ENCODE data around the gene TMEM39B.

DNA sequence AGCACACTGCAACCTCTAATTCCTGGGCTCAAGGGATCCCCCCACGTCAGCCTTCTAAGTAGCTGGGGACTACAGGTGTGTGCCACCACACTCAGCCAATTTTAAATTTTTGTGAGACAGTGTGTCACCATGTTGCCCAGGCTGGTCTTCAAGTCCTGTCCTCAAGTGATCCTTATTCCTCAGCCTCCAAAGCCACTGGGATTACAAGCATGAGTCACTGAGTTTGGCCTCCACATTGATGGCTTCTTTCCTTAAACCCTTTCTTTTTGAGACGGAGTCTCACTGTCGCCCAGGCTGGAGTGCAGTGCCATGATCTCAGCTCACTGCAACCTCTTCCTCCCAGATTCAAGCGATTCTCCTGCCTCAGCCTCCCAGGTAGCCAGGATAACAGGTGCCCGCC, 42.8 kb downstream of the TMEM39B start:
- TF ChIP-seq EP300 (IDR thresholded peaks at IDR 0.05; ENCODE audit: borderline replicate concordance) (no peak), TAF1 (IDR thresholded peaks at IDR 0.05; ENCODE audit: low read depth) (no peak), CEBPB (IDR thresholded peaks at IDR 0.05) (no peak), RAD21 (IDR thresholded peaks at IDR 0.05; ENCODE audit: low read depth) (no peak), YY1 (IDR thresholded peaks at IDR 0.05; ENCODE audit: low read depth) (no peak), NFIC (IDR thresholded peaks at IDR 0.05) (no peak), EGR1 (IDR thresholded peaks at IDR 0.05) (no peak)
- TF ChIP-seq, protein P1, sequence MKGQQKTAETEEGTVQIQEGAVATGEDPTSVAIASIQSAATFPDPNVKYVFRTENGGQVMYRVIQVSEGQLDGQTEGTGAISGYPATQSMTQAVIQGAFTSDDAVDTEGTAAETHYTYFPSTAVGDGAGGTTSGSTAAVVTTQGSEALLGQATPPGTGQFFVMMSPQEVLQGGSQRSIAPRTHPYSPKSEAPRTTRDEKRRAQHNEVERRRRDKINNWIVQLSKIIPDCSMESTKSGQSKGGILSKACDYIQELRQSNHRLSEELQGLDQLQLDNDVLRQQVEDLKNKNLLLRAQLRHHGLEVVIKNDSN (IDR thresholded peaks at IDR 0.05), result no peak
- TF ChIP-seq, protein P2, sequence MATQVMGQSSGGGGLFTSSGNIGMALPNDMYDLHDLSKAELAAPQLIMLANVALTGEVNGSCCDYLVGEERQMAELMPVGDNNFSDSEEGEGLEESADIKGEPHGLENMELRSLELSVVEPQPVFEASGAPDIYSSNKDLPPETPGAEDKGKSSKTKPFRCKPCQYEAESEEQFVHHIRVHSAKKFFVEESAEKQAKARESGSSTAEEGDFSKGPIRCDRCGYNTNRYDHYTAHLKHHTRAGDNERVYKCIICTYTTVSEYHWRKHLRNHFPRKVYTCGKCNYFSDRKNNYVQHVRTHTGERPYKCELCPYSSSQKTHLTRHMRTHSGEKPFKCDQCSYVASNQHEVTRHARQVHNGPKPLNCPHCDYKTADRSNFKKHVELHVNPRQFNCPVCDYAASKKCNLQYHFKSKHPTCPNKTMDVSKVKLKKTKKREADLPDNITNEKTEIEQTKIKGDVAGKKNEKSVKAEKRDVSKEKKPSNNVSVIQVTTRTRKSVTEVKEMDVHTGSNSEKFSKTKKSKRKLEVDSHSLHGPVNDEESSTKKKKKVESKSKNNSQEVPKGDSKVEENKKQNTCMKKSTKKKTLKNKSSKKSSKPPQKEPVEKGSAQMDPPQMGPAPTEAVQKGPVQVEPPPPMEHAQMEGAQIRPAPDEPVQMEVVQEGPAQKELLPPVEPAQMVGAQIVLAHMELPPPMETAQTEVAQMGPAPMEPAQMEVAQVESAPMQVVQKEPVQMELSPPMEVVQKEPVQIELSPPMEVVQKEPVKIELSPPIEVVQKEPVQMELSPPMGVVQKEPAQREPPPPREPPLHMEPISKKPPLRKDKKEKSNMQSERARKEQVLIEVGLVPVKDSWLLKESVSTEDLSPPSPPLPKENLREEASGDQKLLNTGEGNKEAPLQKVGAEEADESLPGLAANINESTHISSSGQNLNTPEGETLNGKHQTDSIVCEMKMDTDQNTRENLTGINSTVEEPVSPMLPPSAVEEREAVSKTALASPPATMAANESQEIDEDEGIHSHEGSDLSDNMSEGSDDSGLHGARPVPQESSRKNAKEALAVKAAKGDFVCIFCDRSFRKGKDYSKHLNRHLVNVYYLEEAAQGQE (IDR thresholded peaks at IDR 0.05; ENCODE audit: low read depth), result no peak
- TF ChIP-seq, protein P3, sequence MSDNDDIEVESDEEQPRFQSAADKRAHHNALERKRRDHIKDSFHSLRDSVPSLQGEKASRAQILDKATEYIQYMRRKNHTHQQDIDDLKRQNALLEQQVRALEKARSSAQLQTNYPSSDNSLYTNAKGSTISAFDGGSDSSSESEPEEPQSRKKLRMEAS (IDR thresholded peaks at IDR 0.05), result no peak

All from Ishikawa (cell line).